DMS114 treated with DMSO at 0.1 percent for 48 hours (cell line): ENCODE data around the gene DYNLRB1.
"Not testable (repeated sequence)": the region's sequence is repeated elsewhere in the genome, so short reads cannot be mapped to it uniquely, and the experiment has no call there.

Experiments used
- DNase-seq: peaks from one replicate; lab custom pipeline; 2025; ENCODE audit not compliant: unreplicated experiment; lab: John Stamatoyannopoulos, UW

Gene DYNLRB1

GRCh38 chr20:34511891-34512265, 4.3 kb upstream of the DYNLRB1 start:
- DNase-seq = no peak

- no peak for DNase-seq
Measured at GRCh38 chr20:34512266-34512954, 3.8 kb upstream of the DYNLRB1 start.

GRCh38 chr20:34512955-34513419, 3.2 kb upstream of the DYNLRB1 start:
- DNase-seq = no peak

GRCh38 chr20:34514034-34514433, 2.2 kb upstream of the DYNLRB1 start:
- not testable (repeated sequence) for DNase-seq

GRCh38 chr20:34514897-34515483, 1.2 kb upstream of the DYNLRB1 start:
- DNase-seq = peak; percentile 41

GRCh38 chr20:34515484-34516246, 557 bp upstream of the DYNLRB1 start:
- peak; percentile 66 for DNase-seq

- DNase-seq = no peak
Measured at GRCh38 chr20:34517114-34517505, 888 bp downstream of the DYNLRB1 start.

GRCh38 chr20:34518863-34519262, 2.6 kb downstream of the DYNLRB1 start:
- DNase-seq = not testable (repeated sequence)

GRCh38 chr20:34519841-34520240, 3.6 kb downstream of the DYNLRB1 start:
- not testable (repeated sequence) for DNase-seq

- DNase-seq = no peak
Measured at GRCh38 chr20:34522969-34523871, 7.0 kb downstream of the DYNLRB1 start.

- no peak for DNase-seq
Measured at GRCh38 chr20:34524426-34524825, 8.2 kb downstream of the DYNLRB1 start.

GRCh38 chr20:34525342-34525708, 9.1 kb downstream of the DYNLRB1 start:
- DNase-seq = no peak

- no peak for DNase-seq
Measured at GRCh38 chr20:34525709-34526416, 9.6 kb downstream of the DYNLRB1 start.

- DNase-seq = no peak
Measured at GRCh38 chr20:34526466-34526865, 10.2 kb downstream of the DYNLRB1 start.

GRCh38 chr20:34527016-34527415, 10.8 kb downstream of the DYNLRB1 start:
- DNase-seq = no peak

- DNase-seq = no peak
Measured at GRCh38 chr20:34528921-34529297, 12.7 kb downstream of the DYNLRB1 start.

GRCh38 chr20:34529742-34530141, 13.5 kb downstream of the DYNLRB1 start:
- DNase-seq = no peak

- DNase-seq = no peak
Measured at GRCh38 chr20:34530342-34530741, 14.1 kb downstream of the DYNLRB1 start.

- no peak for DNase-seq
Measured at GRCh38 chr20:34531608-34532265, 15.5 kb downstream of the DYNLRB1 start.

- DNase-seq = no peak
Measured at GRCh38 chr20:34532320-34532719, 16.1 kb downstream of the DYNLRB1 start.
